Suppressor macrophage treated with lipopolysaccharide for 1 hour (primary cell): ENCODE measurements around the gene FUT2.
A peak's percentile ranks its signal among the peaks of the same experiment; 100 is the strongest.
"Not testable (repeated sequence)": the region's sequence is repeated elsewhere in the genome, so short reads cannot be mapped to it uniquely, and the experiment has no call there.

Source experiments
- DNase-seq, 3 donors: peaks; one replicate each; pipeline ENCODE4 v3.0.0-alpha.2; 2020 to 2022

FUT2 gene

GRCh38 chr19:48695743-48696352 lies at the start of gene FUT2:
Gene FUT2, plus strand, starts transcription at chr19:48695971. Its CDS starts 6,986 bp downstream, at chr19:48702957.
- DNase-seq = no peak

DNA sequence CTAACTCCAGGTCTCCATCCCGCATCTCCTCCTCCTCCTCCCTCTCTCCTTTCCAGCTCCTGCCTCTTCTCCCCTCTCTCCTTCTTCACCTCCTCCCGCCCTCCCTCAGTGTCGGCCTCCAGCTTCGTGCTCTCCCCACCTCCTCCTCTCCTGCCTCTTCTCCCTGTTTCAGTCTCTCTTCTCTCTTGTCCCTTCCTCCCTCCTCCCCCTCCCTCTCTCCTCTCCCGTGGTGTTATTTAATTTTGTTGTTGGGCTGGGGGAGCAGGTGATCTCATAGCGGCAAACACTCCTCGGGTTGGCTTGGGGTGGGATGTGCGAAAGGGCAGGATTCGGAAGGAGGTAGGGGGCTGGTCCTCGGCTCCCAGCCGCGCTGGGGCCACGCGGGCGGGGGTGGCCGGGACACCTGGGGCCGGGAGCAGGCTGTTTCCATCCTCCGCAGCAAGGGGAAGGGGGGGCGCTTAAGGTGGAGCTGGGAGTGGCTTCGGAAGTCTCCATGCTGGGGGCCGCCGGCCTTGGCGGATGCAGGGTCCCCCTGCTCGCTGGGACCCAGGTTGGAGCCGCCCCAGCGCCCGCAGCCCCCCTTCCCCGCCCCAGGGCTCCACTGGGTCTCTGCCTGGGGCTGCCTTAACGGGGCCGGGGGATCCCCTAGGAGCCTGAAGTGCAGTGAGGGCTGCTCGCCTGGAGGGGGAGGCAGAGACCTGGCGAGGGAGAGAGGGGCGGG lies 49.6 kb upstream of the FUT2 start, which contains the start of gene CA11:
Gene CA11, minus strand, starts transcription at position 187 of the 721 bp plus-strand sequence. CDS start 555 bp downstream, outside the sequence.
- peak; percentile 86 to 93 (median 92) for DNase-seq

GRCh38 chr19:48646722-48647216 lies 49.0 kb upstream of the FUT2 start:
- DNase-seq = no peak

GRCh38 chr19:48648134-48648533 lies 47.6 kb upstream of the FUT2 start:
- no peak for DNase-seq

GRCh38 chr19:48650974-48651682 lies 44.6 kb upstream of the FUT2 start:
- DNase-seq = no peak

DNA sequence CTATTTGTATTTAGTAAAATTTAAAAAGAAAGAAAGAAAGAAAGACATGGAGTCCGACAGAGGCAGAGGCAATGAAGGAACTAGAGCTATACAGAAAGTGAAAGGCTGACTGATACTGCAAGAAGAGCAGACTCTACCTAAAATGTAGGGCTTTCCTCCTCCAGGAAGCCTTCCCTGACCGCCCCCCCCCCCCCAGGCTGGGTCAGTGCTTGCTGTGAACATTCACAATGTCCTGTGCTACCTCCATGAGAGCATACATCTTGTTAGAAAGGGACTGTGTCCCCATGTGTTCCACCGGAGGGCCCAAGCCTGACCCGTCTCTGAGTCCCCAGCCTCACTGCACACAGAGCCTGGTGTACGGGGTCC lies 44.1 kb upstream of the FUT2 start:
- no peak for DNase-seq

DNA sequence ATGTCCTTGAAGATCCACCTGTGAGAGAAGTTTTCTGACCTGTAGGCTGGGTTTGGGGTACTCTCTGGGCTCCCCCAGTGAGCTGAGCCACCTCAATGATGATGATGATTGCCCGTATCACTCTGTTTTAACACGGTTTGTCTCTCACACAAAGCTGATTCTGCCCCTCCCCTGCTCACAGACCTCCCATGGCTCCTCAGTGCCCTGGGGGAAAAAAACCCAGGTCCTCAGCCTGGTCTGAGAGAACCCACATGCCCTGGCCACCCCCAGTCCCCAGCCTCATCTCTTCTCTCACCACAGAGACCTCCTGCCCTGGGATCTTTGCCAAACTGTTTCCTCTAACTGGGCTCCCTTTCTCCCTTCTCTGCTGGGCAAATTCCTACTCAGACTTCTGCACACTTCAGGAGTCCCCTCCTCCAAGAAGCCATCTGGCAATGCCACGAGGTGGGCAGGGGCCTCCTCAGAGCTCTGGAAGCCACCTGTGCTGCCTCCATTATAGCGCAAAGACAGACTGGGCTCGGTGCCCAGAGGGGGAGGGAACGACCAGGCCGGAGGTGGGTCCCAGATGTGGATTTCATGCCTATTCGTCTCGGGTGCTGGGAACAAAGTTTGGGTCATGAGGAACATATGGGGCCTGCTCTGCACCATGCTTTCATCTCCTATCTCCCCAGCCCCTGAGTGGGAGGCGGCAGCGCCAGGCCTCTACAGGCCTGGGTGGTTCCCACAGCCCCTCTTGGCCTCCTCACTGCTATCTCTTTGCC lies 41.3 kb upstream of the FUT2 start:
- DNase-seq = no peak

DNA sequence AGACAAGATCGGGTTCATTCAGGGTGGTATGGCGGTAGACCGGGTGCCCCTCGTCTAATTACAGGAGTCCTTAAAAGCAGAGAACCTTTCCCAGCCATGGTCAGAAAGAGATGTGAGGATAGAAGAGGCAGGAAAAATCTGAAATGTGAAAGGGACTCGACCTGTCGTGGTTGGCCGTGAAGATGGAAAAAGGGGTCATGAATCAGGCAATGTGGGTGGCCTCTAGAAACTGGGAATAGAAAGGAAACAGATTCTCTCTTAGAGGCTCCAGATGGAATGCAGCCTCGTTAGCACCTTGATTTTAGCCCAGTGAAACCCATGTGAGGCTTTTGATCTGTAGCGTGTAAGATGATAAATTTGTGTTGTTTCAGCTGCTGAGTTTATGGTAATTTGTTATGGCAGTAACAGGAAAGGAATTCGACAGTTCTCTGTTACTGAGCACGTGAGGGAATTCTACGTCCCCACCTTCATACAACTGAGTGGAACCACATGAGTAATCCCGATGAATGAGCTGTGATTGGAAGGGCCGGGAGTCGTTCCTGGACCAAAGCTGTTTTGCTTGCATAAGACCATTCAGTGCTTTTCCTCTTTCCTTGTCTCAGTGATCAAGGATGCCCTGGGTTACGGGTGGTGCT lies 38.8 kb upstream of the FUT2 start:
- no peak for DNase-seq

- not testable (repeated sequence) for DNase-seq
Measured at GRCh38 chr19:48657828-48658227, 37.9 kb upstream of the FUT2 start.

DNA sequence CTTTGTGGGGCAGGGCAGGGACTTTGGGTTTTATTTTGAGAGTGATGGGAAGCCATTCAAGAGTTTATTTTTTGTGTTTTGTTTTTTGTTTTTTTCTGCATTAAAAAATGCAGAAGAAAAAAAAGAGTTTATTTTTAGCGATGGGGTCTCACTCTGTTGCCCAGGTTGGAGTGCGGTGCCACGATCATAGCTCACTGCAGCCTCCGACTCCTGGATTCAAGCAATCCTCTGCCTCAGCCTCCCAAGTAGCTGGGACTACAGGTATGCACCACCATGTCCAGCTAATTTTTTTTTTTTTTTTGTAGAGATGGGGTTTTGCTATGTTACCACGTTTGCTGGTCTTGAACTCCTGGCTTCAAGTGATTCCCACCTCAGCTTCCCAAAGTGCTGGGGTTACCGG lies 37.3 kb upstream of the FUT2 start:
- no peak for DNase-seq

DNA sequence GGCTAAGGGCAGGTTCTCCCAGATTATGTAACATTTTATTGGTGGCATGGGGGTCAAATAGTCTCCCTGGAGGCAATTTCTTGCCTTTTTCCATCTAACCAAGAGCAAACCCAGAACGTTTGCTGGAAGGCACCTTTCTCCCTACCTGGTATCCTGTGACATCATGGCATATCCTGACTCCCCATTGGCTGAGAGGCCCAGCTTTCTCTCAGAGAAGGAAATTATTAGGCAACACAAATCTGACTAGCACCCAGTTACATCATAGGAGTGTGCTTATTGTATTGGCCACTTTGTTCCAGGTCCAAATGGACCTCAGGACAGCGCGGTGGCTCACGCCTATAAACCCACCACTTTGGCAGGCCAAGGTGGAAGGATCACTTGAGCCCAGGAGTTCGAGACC lies 36.0 kb upstream of the FUT2 start:
- DNase-seq = peak; percentile 39 to 53 (median 48)

GRCh38 chr19:48660852-48661710 lies 34.7 kb upstream of the FUT2 start:
- DNase-seq = peak; percentile 93 to 95 (median 95)

- DNase-seq = no peak
Measured at GRCh38 chr19:48661711-48662090, 34.1 kb upstream of the FUT2 start.

DNA sequence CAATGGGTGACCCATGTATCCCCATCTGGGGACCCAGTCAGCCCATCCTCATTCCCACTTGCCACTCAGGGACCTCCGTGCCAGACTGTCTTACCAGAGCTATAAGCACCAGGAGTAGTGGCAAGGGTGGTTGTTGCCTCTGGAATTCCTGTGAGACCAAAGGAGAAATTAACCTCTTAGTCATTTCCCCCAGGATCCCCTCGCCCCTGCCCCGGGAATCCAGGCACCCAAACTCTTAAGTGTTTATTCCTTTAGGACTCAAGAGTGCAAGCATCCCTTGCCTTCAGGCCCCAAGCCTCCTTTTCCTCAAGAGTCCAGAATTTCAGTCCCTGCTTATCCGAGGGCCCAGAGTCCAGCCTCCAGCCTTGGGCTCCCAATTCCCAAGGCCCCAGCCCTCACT lies 32.1 kb upstream of the FUT2 start:
- DNase-seq = no peak

DNA sequence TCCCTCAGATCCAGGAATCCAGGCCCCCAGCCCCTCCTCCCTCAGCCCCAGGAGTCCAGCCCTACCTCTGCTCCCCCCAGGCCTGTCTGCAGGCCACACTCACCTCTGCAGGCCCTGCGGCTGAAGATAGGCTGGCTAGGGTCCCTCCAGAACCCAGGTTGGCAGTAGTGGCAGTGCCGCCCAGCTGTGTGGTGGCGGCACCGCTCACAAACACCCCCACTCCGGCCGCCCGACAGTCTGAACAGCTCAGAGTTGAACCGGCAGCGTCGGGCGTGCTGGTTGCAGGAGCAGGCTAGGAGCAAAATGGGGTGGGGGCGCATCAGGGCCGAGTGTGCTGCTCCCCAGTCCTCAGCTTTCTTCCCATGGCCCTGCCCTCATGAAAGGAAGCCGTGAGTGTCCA lies 31.3 kb upstream of the FUT2 start:
- DNase-seq = no peak

DNA sequence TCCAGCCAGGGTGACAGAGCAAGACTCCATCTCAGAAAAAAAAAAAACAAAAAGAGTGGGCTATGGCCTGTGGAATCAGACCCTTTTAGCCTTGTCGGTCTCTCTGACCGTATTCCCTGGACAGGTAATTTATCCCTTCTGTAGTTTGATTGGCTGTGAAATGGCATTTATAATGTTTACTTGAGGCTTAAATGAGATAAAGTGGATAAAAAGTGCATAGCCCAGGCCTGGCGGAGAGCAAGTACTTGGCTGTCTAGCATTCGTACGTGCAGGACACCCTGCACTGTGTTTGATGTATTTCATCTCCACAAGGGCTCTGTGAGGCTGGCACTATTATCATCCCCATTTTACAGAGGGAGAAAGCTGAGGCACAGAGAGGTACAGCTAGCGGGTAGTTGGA lies 30.0 kb upstream of the FUT2 start:
- no peak for DNase-seq

DNA sequence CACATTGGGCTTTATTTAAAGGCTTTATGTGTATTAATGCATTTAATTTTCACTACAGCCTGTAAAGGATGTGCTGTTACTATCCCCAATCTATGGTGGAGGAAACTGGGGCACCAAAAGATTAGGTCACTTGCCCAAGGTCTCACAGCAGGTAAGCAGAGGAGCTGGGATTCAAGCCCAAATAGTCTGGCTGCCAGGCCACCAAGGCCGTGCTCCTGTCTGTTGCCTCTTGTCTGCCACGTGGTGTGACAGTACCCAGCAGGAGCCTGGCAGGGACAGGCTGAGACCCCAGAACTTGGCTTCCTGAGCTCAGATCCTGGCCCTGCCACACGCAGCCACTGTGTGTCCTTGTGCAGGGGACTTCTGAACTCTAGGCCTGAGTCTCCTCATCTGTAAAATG lies 27.4 kb upstream of the FUT2 start:
- no peak for DNase-seq

- DNase-seq = no peak
Measured at GRCh38 chr19:48668761-48669160, 27.0 kb upstream of the FUT2 start.

DNA sequence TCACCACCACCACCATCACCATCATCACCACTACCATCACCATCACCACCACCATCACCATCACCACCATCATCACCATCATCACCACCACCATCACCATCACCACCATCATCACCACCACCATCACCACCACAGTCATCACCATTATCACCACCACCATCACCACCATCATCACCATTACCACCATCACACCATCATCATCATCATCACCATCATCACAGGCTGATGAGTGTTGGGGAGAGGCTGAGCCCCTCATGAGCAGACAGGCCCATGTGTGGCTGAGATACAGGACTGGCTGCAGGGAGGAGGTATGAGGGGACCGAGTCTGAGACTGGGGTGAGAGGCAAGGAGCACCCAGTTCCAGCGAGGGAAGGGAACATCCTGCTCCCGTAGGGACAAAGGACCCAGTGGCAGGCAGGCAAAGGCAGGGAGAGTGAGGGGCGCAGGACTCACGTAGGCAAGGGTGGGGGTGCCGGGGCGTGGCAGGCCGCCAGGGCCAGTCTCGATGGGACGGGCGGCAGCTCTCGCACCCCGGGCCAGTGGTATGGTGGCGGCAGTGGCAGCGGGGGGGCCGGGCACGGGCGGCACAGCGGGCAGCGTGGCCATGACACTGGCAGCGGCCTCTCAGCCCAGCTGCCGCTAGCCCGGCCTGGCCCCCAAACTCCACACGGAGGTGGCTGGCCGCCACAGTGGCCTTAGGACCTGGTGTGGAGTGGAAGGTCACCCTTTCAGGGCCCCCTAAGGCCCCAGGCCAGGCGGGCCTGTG lies 25.7 kb upstream of the FUT2 start:
- DNase-seq = no peak

DNA sequence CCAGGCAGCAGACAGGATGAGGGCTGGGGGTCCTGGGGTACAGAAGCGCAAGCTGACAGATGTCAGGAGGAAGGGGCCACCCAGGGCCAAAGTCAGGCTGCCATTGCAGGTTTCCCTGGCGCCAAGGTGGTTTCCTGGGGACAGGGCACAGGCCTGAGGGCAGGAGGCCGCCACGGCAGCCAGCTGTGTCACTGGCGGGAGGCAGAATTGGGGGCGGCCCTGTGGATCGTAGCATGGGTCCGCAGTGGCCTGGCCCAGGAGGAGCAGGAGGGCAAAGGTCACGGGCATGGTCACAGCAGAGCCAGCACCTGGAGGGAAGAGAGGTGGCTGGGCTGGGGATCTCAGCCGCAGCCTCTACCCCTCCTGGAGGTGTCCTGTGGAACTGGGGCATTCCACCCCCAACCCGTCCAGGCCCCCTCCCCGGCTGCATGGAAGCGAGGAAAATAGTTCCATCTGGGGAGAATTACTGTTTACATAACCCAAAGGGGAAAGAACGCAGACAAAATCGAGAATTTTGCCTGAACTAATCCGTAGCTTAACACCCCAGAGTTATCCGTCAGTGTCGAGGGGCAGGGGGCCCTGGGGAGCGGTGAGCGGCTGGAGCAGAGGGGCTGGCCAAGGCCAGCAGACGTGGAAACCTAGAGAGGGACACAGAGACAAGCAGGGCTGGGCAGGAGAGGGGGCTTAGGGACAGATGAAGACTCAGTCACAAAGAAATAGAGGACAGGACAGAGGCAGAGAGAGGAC lies 24.9 kb upstream of the FUT2 start:
- no peak for DNase-seq
